HFFc6 (cell line): ENCODE results near the gene BCR. TPM values are rescaled to one million over a fixed set of nuclear protein-coding genes. Genes with fewer than 3 reads are reported as not detected.

Experiments
- DNase-seq: peaks from one replicate; pipeline ENCODE4 v3.0.0-alpha.2; 2018
- H3K27ac Mint-ChIP-seq: 2 replicates; pipeline ENCODE4 v1.8.0; 2020; ENCODE audit warnings: mild to moderate bottlenecking, mixed read lengths
- H3K27me3 Mint-ChIP-seq: 2 replicates; pipeline ENCODE4 v1.8.0; 2021; ENCODE audit warnings: mild to moderate bottlenecking, moderate library complexity, mixed read lengths; ENCODE audit not compliant: insufficient read depth
- H3K36me3 Mint-ChIP-seq: 2 replicates; pipeline ENCODE4 v1.8.0; 2021; ENCODE audit warnings: low read depth, mixed read lengths
- H3K4me1 Mint-ChIP-seq: 2 replicates; pipeline ENCODE4 v1.8.0; 2020; ENCODE audit warnings: low read depth, mixed read lengths
- H3K4me3 Mint-ChIP-seq: 2 replicates; pipeline ENCODE4 v1.8.0; 2020; ENCODE audit warnings: mild to moderate bottlenecking, moderate library complexity, mixed read lengths
- H3K9me3 Mint-ChIP-seq: 2 replicates; pipeline ENCODE4 v1.8.0; 2020; ENCODE audit warnings: mild to moderate bottlenecking, mixed read lengths
- total RNA-seq, 6 experiments: library from RNA; stranded (reverse); fragmentation: NEBNext Ultra II Directional; extraction: Animal tissue kit (Norgen Biotek cat#: 25700); gene quantifications; 2 replicates in 1 of 6; 3 replicates in 5 of 6; pipeline ENCODE4 v1.2.3, GENCODE V29; 2021
- TF ChIP-seq, protein P1 (sequence below): fragments of 200-600 bp; sonication (generic); IDR thresholded peaks from 2 replicates; pipeline ENCODE4 v1.5.0; 2021; ENCODE audit warnings: antibody characterized with exemption, mild to moderate bottlenecking

The BCR gene
- total RNA-seq, 6 experiments from 2014 or later = 28.0 to 41.3 (median 31.3) TPM

DNA sequence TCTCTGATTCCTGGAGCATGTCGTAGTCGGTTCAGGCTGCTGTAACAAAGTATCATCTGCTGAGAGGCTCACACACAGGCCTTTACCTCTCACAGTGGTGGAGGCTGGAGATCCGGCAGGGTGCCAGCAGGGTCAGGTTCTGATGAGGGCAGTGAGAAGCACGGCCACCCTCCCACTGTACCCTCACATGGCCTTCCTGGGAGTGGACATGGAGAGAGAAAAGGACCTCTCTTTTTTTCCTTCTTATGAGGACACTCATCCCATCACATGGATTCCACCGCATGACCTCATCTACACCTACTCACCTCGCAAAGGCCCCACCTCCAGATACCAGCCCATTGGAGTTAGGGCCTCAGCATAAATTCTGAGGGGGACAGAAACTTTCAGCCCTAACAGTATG lies 99.5 kb downstream of the BCR start:
- H3K4me1 Mint-ChIP-seq = peaks cover 19% of the 10 kb centered on the region
- DNase-seq = no peak
- H3K36me3 Mint-ChIP-seq = no peaks in the 10 kb centered on the region; the same call in 1 of the 2 replicates
- TF ChIP-seq, protein P1, sequence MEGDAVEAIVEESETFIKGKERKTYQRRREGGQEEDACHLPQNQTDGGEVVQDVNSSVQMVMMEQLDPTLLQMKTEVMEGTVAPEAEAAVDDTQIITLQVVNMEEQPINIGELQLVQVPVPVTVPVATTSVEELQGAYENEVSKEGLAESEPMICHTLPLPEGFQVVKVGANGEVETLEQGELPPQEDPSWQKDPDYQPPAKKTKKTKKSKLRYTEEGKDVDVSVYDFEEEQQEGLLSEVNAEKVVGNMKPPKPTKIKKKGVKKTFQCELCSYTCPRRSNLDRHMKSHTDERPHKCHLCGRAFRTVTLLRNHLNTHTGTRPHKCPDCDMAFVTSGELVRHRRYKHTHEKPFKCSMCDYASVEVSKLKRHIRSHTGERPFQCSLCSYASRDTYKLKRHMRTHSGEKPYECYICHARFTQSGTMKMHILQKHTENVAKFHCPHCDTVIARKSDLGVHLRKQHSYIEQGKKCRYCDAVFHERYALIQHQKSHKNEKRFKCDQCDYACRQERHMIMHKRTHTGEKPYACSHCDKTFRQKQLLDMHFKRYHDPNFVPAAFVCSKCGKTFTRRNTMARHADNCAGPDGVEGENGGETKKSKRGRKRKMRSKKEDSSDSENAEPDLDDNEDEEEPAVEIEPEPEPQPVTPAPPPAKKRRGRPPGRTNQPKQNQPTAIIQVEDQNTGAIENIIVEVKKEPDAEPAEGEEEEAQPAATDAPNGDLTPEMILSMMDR = no peak
- peak overlapping the region; percentile 45 for H3K27ac Mint-ChIP-seq
- H3K4me3 Mint-ChIP-seq = no peak overlapping the region
- H3K9me3 Mint-ChIP-seq = no peaks in the 10 kb centered on the region
- peaks cover 3% of the 10 kb centered on the region; the same call in 1 of the 2 replicates for H3K27me3 Mint-ChIP-seq

DNA sequence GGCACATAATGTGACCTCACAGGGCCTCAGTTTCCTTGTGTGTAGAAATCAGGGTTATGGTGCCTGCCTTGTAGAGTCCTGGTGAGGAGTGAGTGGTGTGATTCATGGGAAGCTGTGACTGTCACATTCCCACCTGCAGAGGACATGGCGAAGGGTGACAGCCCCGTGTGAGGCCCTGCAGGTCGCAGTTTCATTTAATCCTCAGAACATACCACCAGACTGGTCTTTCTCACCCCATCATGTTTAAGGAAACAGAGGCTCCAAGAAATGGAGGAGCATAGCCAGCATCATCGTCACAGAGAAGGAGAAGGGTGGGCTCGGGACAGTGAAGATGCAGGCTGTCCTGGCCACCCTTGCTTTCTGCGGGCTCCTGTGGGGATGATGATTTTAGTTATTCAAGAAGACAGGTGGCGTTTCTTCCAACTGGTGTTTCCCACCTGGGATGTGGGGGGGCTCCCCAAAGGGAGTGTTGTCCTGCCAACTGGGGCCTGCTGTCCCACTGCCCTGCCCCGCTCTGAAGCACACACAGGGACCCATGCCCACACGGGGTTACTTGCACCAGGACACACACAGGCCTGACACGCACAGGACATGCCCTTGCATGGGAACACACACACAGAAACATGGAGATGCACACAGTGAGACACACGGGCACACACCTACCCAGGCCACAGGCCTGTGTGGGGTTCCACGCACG lies 100.2 kb downstream of the BCR start:
- Mint-ChIP-seq H3K36me3 (no peaks in the 10 kb centered on the region; the same call in 1 of the 2 replicates), H3K9me3 (no peaks in the 10 kb centered on the region), H3K4me3 (no peak overlapping the region), H3K4me1 (peaks cover 21% of the 10 kb centered on the region), H3K27ac (no peak overlapping the region), H3K27me3 (peaks cover 3% of the 10 kb centered on the region; the same call in 1 of the 2 replicates)
- TF ChIP-seq, protein P1 = no peak
- DNase-seq = no peak

DNA sequence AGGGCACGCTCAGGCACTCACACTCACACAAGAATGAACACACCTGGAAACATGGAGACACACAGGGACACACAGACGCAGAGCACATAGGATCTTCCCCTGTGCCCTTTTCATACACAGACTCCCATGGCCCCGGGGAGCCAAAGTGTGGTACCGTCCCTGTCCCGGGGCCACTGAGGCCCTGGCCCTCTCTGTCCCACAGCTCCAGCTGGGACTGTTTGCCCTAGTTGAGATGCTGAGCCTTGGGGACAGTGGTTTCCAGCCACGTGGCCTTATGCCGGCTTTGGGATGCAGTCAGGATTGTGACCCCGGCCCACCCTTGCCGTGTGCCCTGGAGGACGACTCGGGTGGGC lies 100.7 kb downstream of the BCR start:
- TF ChIP-seq, protein P1 = no peak
- no peaks in the 10 kb centered on the region for H3K9me3 Mint-ChIP-seq
- no peak overlapping the region for H3K4me3 Mint-ChIP-seq
- H3K36me3 Mint-ChIP-seq = no peaks in the 10 kb centered on the region; the same call in 1 of the 2 replicates
- no peak for DNase-seq
- H3K27me3 Mint-ChIP-seq = peaks cover 3% of the 10 kb centered on the region; the same call in 1 of the 2 replicates
- peaks cover 26% of the 10 kb centered on the region for H3K4me1 Mint-ChIP-seq
- H3K27ac Mint-ChIP-seq = no peak overlapping the region

DNA sequence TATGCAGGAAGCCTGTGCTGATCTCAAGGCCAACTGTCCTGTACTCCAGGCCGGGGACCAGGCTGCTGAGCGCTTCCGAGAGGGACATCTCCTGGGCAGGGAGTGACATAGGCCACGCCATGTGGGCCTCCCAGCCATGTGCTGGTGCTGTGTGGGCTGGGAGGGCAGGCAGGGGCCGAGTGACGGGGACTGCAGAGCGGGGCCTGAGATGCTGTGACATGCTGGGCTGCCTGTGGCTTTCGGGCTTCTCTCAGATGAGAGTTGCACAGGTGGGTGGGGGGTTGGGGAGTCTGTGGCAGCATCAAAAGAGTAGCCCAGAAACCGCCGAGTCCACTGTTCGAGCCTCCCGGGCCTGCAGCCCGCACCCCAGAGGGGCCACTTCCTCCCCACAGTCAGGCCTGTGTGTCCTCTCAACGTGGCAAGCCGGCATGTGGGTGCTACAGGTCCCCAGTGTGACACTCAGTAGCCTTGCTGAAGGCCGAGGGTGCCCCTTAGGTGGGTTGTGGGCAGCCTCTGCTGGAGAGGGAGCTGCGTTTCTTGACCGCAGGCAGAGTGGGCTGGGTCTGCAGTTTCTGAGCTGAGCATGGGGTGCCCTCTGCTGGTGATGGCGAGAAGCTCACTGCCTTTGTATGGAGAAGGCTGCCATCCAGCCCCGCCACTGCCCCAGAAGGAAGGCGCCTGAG lies 101.2 kb downstream of the BCR start:
- H3K27ac Mint-ChIP-seq = peak overlapping the region; percentile 82
- H3K27me3 Mint-ChIP-seq = peaks cover 3% of the 10 kb centered on the region
- TF ChIP-seq, protein P1 = peak; percentile 96
- H3K36me3 Mint-ChIP-seq = no peaks in the 10 kb centered on the region; the same call in 1 of the 2 replicates
- H3K4me1 Mint-ChIP-seq = peaks cover 26% of the 10 kb centered on the region
- H3K4me3 Mint-ChIP-seq = no peak overlapping the region
- no peaks in the 10 kb centered on the region for H3K9me3 Mint-ChIP-seq
- DNase-seq = peak; percentile 57

DNA sequence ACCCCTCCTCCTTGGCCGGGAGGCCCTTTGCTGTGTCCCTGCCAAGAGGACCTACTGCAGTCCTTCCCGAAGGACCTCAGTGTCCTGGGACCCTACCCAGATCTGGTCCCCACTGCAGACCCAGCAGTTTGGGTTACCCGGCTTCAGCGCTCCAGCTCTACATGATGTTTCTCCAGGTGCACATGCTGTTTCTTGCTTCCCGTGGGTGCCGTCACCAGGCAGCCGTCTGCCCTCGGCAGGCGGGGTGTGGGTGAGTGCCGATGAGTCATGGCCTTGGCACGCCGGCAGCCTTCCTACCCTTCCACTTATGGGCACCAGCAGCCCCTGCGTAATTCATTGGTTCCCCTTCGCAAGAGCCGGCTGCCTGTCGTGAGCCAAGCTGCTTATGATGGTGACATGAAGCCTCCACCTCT lies 101.8 kb downstream of the BCR start:
- Mint-ChIP-seq H3K27me3 (peaks cover 5% of the 10 kb centered on the region), H3K9me3 (no peaks in the 10 kb centered on the region), H3K27ac (peak overlapping the region; percentile 82), H3K4me1 (peaks cover 21% of the 10 kb centered on the region), H3K4me3 (no peak overlapping the region), H3K36me3 (no peaks in the 10 kb centered on the region; the same call in 1 of the 2 replicates)
- TF ChIP-seq, protein P1 = peak; percentile 5
- DNase-seq = peak; percentile 36
